Measurements from ENCODE around the gene MROH9.

GRCh38 chr1:171075041-171075440, 139.7 kb downstream of the MROH9 start:
- TF ChIP-seq CTCF (tag by site-specific recombination; IDR thresholded peaks at IDR 0.05) (no peak), KLF7 (tag by site-specific recombination; IDR thresholded peaks at IDR 0.05; ENCODE audit: borderline replicate concordance) (no peak), ZBTB21 (tag by site-specific recombination; IDR thresholded peaks at IDR 0.05) (no peak), ZNF157 (tag by site-specific recombination; IDR thresholded peaks at IDR 0.05) (no peak), ZNF776 (tag by site-specific recombination; IDR thresholded peaks at IDR 0.05; ENCODE audit: borderline replicate concordance) (no peak), PRDM1 (tag by site-specific recombination; IDR thresholded peaks at IDR 0.05) (no peak)
- TF ChIP-seq, protein P1, sequence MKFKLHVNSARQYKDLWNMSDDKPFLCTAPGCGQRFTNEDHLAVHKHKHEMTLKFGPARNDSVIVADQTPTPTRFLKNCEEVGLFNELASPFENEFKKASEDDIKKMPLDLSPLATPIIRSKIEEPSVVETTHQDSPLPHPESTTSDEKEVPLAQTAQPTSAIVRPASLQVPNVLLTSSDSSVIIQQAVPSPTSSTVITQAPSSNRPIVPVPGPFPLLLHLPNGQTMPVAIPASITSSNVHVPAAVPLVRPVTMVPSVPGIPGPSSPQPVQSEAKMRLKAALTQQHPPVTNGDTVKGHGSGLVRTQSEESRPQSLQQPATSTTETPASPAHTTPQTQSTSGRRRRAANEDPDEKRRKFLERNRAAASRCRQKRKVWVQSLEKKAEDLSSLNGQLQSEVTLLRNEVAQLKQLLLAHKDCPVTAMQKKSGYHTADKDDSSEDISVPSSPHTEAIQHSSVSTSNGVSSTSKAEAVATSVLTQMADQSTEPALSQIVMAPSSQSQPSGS (tag by site-specific recombination; IDR thresholded peaks at IDR 0.05; ENCODE audit: low read depth) = no peak

Measured in HEK293 (cell line).